ENCODE results near the gene SHC4.

DNA sequence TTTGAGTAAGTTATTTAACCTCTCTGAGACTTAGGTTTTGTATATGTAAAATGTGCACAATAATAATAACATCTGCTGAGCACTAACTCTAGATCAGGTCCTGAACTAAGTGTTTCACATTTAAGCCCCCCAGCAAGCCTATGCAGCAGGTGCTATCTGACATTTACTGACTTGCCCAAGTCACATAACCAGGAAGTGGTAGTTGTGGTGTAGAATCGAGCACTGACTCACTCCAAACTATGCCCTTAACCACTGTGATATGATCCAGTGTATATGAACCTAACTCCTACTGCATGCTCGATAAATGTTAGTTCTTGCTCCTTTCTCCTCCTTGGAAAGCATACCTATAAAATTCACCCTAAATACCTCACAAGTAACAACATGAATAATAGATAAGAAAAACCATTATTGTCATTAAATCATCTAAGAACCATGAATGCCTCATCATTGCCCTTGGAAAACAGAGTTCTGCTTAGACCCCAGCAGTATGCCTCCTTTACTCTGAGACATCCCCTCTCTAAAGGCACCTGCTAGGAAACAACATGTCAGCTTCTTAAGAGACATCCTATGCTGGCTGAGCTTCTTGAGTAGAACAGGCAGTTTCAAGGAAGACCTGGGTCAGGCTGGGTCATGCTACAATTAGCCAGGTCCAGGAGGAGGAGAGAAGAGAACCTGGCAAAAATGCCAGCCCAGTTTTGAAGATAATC lies 3.0 kb upstream of the SHC4 start:
- TF ChIP-seq, protein P1, sequence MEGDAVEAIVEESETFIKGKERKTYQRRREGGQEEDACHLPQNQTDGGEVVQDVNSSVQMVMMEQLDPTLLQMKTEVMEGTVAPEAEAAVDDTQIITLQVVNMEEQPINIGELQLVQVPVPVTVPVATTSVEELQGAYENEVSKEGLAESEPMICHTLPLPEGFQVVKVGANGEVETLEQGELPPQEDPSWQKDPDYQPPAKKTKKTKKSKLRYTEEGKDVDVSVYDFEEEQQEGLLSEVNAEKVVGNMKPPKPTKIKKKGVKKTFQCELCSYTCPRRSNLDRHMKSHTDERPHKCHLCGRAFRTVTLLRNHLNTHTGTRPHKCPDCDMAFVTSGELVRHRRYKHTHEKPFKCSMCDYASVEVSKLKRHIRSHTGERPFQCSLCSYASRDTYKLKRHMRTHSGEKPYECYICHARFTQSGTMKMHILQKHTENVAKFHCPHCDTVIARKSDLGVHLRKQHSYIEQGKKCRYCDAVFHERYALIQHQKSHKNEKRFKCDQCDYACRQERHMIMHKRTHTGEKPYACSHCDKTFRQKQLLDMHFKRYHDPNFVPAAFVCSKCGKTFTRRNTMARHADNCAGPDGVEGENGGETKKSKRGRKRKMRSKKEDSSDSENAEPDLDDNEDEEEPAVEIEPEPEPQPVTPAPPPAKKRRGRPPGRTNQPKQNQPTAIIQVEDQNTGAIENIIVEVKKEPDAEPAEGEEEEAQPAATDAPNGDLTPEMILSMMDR (IDR thresholded peaks at IDR 0.05): no peak
- TF ChIP-seq POLR2A (IDR thresholded peaks at IDR 0.05; ENCODE audit: low read depth) (no peak), EP300 (IDR thresholded peaks at IDR 0.05) (no peak)

Measured in esophagus muscularis mucosa (tissue), 4 donors.